ENCODE data around the gene TRIM40. TPM values are rescaled to one million over a fixed set of nuclear protein-coding genes. Genes with fewer than 3 reads are reported as not detected.

TRIM40 gene
- total RNA-seq, 4 donors from 2014 or later = not detected

DNA sequence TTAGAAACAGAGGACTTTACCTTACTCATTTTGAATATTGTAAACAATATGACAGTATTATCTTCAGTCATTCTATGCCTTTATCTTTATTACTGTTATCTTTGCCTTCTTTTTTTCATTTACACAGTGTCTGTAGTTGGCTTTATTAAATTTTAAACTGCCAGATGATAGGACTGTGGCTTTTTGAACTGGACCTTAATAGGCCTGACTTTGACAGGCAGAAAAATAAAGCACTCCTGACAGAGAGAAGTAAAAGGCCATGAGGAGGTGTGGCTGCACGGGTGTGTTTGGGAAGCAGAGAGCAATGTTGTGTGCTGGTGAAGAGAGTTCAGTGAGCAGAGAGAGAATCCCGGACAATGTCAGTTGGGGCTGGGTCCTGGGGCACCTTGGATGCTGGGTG lies 7.8 kb downstream of the TRIM40 start:
- no peak for TF ChIP-seq POLR2A (IDR thresholded peaks at IDR 0.05)
- TF ChIP-seq, protein P1, sequence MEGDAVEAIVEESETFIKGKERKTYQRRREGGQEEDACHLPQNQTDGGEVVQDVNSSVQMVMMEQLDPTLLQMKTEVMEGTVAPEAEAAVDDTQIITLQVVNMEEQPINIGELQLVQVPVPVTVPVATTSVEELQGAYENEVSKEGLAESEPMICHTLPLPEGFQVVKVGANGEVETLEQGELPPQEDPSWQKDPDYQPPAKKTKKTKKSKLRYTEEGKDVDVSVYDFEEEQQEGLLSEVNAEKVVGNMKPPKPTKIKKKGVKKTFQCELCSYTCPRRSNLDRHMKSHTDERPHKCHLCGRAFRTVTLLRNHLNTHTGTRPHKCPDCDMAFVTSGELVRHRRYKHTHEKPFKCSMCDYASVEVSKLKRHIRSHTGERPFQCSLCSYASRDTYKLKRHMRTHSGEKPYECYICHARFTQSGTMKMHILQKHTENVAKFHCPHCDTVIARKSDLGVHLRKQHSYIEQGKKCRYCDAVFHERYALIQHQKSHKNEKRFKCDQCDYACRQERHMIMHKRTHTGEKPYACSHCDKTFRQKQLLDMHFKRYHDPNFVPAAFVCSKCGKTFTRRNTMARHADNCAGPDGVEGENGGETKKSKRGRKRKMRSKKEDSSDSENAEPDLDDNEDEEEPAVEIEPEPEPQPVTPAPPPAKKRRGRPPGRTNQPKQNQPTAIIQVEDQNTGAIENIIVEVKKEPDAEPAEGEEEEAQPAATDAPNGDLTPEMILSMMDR (IDR thresholded peaks at IDR 0.05) = no peak
- Histone ChIP-seq H3K9me3 (no peaks in the 10 kb centered on the region), H3K4me3 (replicated peaks in 1 of 3) (no peak overlapping the region), H3K27ac (no peak overlapping the region), H3K36me3 (no peaks in the 10 kb centered on the region), H3K27me3 (no peaks in the 10 kb centered on the region), H3K4me1 (no peaks in the 10 kb centered on the region)
- intact Hi-C loops (cut with DNase I) = no loop called here
- WGBS, 2 donors = 67 to 76% methylated on average over 2 of the region's 2 CpGs
- DNase-seq = no peak

DNA sequence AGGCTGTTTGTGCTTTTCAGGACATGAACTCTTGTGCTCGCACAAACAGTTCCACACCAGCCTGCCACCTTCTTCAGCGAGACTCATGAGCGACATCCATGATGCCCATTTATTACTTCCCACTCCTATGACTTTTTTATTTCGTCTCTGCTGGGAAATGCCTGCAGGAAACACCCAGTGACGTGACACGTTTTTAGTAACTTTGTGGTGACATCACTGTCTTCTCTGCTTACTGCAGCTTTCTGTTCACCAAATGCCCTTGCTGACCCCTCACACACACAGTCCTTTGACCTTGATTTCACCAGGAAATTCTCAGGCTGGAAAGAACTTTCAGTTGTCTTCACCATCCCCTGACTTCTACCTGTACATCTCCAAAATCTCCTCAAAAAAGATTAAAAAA lies 8.9 kb downstream of the TRIM40 start:
- H3K9me3 ChIP-seq = no peaks in the 10 kb centered on the region
- H3K27ac ChIP-seq = no peak overlapping the region
- no peak for TF ChIP-seq POLR2A (IDR thresholded peaks at IDR 0.05)
- TF ChIP-seq, protein P1 (IDR thresholded peaks at IDR 0.05) = no peak
- 75% methylated on average over 6 of the region's 6 CpGs for WGBS, 2 donors
- no peaks in the 10 kb centered on the region for H3K4me1 ChIP-seq
- H3K4me3 ChIP-seq (replicated peaks in 1 of 3) = no peak overlapping the region
- H3K36me3 ChIP-seq = no peaks in the 10 kb centered on the region
- DNase-seq = no peak
- intact Hi-C loops (cut with DNase I) = no loop called here
- H3K27me3 ChIP-seq = no peaks in the 10 kb centered on the region

DNA sequence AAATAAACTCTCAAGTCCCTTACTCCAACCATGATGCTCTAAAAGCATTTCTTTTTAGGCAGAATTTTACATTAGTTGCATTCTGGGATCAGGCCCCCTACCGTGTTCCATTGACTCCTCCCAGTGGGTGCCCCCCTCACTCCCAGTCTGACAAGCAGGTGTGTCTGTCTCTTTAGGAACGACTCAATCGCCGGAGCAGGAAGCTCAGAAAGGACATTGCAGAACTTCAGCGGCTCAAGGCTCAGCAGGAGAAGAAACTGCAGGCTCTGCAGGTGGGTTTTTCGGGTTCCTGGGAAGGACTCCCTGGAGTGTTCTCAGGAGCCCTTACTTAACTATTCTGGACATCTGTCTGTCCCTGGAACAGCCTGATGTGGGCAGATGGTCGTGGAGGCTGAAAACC lies 9.9 kb downstream of the TRIM40 start:
- no peaks in the 10 kb centered on the region for H3K4me1 ChIP-seq
- no peaks in the 10 kb centered on the region for H3K36me3 ChIP-seq
- DNase-seq = no peak
- TF ChIP-seq POLR2A (IDR thresholded peaks at IDR 0.05) = no peak
- TF ChIP-seq, protein P1 (IDR thresholded peaks at IDR 0.05) = no peak
- intact Hi-C loops (cut with DNase I) = no loop called here
- no peak overlapping the region for H3K4me3 ChIP-seq (replicated peaks in 1 of 3)
- H3K9me3 ChIP-seq = no peaks in the 10 kb centered on the region
- H3K27ac ChIP-seq = no peak overlapping the region
- WGBS, 2 donors = 49 to 55% methylated on average over 7 of the region's 7 CpGs
- no peaks in the 10 kb centered on the region for H3K27me3 ChIP-seq

DNA sequence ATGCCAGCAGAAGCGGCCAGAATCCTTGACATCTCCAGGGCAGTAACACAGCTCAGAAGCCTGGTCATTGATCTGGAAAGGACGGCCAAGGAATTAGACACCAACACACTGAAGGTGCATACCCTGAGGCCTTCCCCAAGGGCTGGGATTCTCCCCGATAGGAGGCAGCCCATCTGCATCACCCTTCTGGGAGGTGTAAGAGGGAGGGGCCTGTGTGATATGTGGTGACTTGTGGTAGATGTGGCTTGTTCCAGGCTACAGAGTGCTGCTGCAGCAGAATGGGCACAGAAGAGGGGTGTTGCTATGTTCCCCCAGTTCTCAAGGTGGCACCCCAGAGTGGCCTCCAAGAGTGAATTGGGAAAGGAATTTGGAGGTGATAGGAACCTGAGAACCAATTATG lies 11.2 kb downstream of the TRIM40 start:
- TF ChIP-seq, protein P1 (IDR thresholded peaks at IDR 0.05) = no peak
- no peak for TF ChIP-seq POLR2A (IDR thresholded peaks at IDR 0.05)
- Histone ChIP-seq H3K4me3 (replicated peaks in 1 of 3) (no peak overlapping the region), H3K27ac (no peak overlapping the region), H3K36me3 (no peaks in the 10 kb centered on the region), H3K4me1 (no peaks in the 10 kb centered on the region), H3K27me3 (no peaks in the 10 kb centered on the region), H3K9me3 (no peaks in the 10 kb centered on the region)
- WGBS, 2 donors = 64% methylated on average over 3 of the region's 3 CpGs; no CpG with 5 or more reads in 1 of the 2 donors
- no peak for DNase-seq
- intact Hi-C loops (cut with DNase I) = no loop called here

DNA sequence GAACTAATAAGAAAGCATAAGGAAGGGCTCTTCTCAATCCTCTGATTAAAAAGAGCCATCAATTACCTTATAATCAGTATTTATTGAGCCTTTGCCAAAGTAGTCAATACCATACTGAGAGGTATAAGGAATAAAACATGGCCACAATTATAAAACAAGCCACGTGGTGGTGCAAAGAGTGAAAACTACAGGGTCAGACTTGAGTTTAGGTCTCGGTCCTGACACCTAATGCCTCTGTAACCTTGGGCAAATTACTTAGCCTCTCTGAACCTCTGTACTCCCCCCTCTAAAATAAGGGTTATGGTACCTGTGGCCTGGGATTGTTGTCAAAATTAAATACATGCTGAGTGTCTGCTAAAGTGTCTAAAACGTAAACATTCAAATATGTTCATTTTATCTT lies 13.3 kb downstream of the TRIM40 start:
- TF ChIP-seq, protein P1 (IDR thresholded peaks at IDR 0.05) = no peak
- no peak for TF ChIP-seq POLR2A (IDR thresholded peaks at IDR 0.05)
- 59 to 69% methylated on average over 3 of the region's 3 CpGs for WGBS, 2 donors
- Histone ChIP-seq H3K4me3 (replicated peaks in 1 of 3) (no peak overlapping the region), H3K27ac (no peak overlapping the region), H3K36me3 (no peaks in the 10 kb centered on the region), H3K27me3 (no peaks in the 10 kb centered on the region), H3K4me1 (no peaks in the 10 kb centered on the region), H3K9me3 (no peaks in the 10 kb centered on the region)
- intact Hi-C loops (cut with DNase I) = no loop called here
- DNase-seq = no peak

Data from thyroid gland (tissue), 4 donors.